Adrenal gland (tissue), 5 donors: Measurements from ENCODE around the gene SAPCD1.

Source experiments
- POLR2A ChIP-seq, 2 donors: fragments of 450-650 bp; IDR thresholded peaks; one replicate each; pipeline ENCODE4 v1.6.1; 2017; ENCODE audit warnings: antibody characterized with exemption in 2 of 2, mild to moderate bottlenecking in 2 of 2, moderate library complexity in 1 of 2
- TF ChIP-seq, protein P1 (sequence below), 6 experiments: fragments of 450-650 bp in 4 of 6; fragments of 200-600 bp in 2 of 6; sonication (generic) in 1 of 6; IDR thresholded peaks; 1 replicate in 5 of 6; 2 replicates in 1 of 6; pipeline versions ENCODE4 v1.5.1 to v1.8.0; 2016 to 2021; ENCODE audit warnings: antibody characterized with exemption in 6 of 6, mild to moderate bottlenecking in 2 of 6, moderate library complexity in 1 of 6
- donor health status: DM: no; HTN: no; CAD: no.

DNA sequence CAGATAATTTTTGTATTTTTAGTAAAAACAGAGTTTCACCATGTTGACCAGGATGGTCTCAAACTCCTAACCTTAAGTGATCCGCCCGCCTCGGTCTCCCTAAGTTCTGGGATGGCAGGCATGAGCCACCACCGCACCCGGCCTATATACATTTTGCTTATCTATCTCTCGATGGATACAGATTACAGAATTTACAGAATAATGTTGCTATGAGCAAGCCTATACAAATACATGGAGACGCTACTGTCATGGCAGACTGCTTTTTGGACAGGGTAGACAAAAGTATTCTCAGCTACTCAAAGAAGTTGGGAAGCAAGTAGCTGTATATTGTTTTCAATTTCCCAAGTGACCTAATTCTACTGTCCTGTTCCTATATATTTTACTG is 51.0 kb downstream of the SAPCD1 start:
- TF ChIP-seq, protein P1, sequence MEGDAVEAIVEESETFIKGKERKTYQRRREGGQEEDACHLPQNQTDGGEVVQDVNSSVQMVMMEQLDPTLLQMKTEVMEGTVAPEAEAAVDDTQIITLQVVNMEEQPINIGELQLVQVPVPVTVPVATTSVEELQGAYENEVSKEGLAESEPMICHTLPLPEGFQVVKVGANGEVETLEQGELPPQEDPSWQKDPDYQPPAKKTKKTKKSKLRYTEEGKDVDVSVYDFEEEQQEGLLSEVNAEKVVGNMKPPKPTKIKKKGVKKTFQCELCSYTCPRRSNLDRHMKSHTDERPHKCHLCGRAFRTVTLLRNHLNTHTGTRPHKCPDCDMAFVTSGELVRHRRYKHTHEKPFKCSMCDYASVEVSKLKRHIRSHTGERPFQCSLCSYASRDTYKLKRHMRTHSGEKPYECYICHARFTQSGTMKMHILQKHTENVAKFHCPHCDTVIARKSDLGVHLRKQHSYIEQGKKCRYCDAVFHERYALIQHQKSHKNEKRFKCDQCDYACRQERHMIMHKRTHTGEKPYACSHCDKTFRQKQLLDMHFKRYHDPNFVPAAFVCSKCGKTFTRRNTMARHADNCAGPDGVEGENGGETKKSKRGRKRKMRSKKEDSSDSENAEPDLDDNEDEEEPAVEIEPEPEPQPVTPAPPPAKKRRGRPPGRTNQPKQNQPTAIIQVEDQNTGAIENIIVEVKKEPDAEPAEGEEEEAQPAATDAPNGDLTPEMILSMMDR (IDR thresholded peaks at IDR 0.05), result no peak
- no peak for TF ChIP-seq POLR2A (IDR thresholded peaks at IDR 0.05)
